Activated T-cell treated with anti-CD3 and anti-CD28 coated beads, Interleukin-2, amount 50 U/mL, for 1 hour (primary cell): ENCODE measurements around the gene PEA15.

Source experiments
- DNase-seq: peaks from one replicate; pipeline ENCODE4 v3.0.0-alpha.2; 2020

Gene PEA15

GRCh38 chr1:160186246-160186645 lies 18.9 kb upstream of the PEA15 start:
- DNase-seq, result no peak

- no peak for DNase-seq
These were observed 18.5 kb upstream of the PEA15 start for GRCh38 chr1:160186729-160187128.

GRCh38 chr1:160187407-160187806 lies 17.8 kb upstream of the PEA15 start:
- no peak for DNase-seq

GRCh38 chr1:160188341-160188740 lies 16.8 kb upstream of the PEA15 start:
- DNase-seq, result no peak

GRCh38 chr1:160189649-160190625 lies 15.2 kb upstream of the PEA15 start, which contains the start of gene CASQ1:
Gene CASQ1 (plus strand): TSS chr1:160190575. CDS start chr1:160190752, 177 bp downstream.
- no peak for DNase-seq

GRCh38 chr1:160191756-160192155 lies 13.4 kb upstream of the PEA15 start:
- DNase-seq, result no peak

GRCh38 chr1:160192234-160192633 lies 12.9 kb upstream of the PEA15 start:
- no peak for DNase-seq

- DNase-seq, result peak; percentile 79
These were observed 11.9 kb upstream of the PEA15 start for GRCh38 chr1:160193091-160193819.

GRCh38 chr1:160193832-160194736 lies 11.1 kb upstream of the PEA15 start:
- DNase-seq, result no peak

- DNase-seq, result no peak
These were observed 10.5 kb upstream of the PEA15 start for GRCh38 chr1:160194737-160195059.

- no peak for DNase-seq
These were observed 9.0 kb upstream of the PEA15 start for GRCh38 chr1:160196143-160196542.

GRCh38 chr1:160197231-160197630 lies 8.0 kb upstream of the PEA15 start:
- DNase-seq, result no peak

GRCh38 chr1:160200786-160201185 lies 4.4 kb upstream of the PEA15 start:
- DNase-seq, result no peak

- no peak for DNase-seq
These were observed 500 bp upstream of the PEA15 start for GRCh38 chr1:160204526-160205241.

- peak; percentile 55 for DNase-seq
These were observed 829 bp downstream of the PEA15 start for GRCh38 chr1:160206036-160206389.

- DNase-seq, result no peak
These were observed 1.4 kb downstream of the PEA15 start for GRCh38 chr1:160206421-160207117.

- DNase-seq, result no peak
These were observed 2.0 kb downstream of the PEA15 start for GRCh38 chr1:160207118-160207650.

GRCh38 chr1:160207771-160208556 lies 2.8 kb downstream of the PEA15 start:
- no peak for DNase-seq

GRCh38 chr1:160208557-160209320 lies 3.6 kb downstream of the PEA15 start:
- no peak for DNase-seq
